AG08395 (cell line): ENCODE data around the gene KRAS.
"Not testable (repeated sequence)": the region's sequence is repeated elsewhere in the genome, so short reads cannot be mapped to it uniquely, and the experiment has no call there.

Source experiments
- DNase-seq: peaks from one replicate; pipeline ENCODE4 v3.0.0; 2012; ENCODE audit warnings: mixed read lengths, low spot score

KRAS gene

DNA sequence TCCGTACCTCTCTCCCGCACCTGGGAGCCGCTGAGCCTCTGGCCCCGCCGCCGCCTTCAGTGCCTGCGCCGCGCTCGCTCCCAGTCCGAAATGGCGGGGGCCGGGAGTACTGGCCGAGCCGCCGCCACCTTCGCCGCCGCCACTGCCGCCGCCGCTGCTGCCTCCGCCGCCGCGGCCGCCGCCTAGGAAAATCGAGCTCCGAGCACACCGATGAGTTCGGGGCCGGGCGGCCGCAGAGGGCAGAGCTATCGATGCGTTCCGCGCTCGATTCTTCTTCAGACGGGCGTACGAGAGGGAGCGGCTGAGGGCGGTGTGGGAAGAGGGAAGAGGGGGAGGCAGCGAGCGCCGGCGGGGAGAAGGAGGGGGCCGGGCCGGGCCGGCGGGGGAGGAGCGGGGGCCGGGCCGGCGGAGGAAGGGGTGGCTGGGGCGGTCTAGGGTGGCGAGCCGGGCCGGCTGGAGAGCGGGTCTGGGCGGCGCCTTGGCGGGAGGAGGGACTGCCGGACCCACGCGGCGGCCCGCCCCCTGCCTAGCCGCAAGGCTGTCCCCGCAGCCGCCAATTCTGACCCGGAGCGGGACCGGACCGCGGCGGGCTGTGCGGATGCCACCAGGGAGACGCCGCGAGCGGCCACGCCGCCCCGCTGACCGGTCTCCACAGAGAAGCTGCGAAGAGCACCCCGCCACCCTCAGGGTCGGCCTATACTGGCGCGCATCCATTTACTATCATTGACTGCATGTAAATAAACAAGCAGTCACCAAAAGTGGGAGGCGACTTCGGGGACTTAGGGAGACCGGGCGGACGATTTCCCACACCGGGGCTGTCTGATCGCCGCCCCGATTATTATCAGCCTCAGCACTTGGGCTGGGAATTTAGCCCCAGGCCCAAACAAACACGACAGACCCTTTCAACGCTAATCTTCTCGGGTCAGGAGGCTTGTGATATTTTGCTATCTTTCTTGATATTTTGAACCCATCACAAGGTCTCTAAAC lies at the start of gene KRAS:
TSS of gene KRAS (minus strand) at position 186 of the 987 bp plus-strand sequence.
- DNase-seq: peak; percentile 94

DNA sequence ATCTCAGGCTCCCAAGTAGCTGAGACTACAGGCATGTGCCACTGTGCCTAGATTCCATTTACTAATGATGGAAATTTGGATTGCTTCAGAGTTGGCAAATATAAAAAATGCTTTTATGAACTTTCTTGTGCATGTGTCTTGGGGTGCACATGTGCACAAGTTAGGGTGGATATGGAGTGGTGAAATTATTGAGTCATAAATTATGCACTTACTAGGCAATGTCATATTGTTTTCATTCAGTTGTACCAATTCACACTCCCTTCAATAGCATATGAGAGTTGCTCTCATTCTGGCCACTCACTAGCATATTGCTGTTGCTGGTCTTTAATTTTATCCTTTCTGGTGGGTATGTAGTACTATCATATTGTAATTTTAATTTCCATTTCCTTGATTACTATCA lies 45.7 kb upstream of the KRAS start:
- DNase-seq: no peak

GRCh38 chr12:25295361-25295760 lies 44.6 kb upstream of the KRAS start:
- DNase-seq: no peak

DNA sequence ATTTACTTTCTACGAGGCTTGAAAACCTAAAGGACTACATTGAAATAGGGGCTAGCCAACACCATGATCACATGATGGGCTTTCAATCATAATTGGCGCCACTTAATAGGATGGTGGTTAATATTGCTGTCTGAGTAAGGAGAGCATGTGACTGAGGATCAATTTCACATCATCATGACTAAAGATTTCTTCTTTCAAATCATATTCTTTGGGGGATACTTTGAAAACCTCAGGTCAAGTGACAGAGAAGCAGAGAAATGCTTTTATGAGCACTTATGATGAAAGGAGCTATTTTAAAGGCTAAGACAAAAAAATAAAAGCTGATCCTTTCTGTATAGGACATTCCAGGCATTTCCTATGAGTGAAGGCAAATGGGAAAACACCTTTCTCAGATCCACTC lies 42.9 kb upstream of the KRAS start:
- DNase-seq: no peak

- DNase-seq: not testable (repeated sequence)
These were observed 42.1 kb upstream of the KRAS start for GRCh38 chr12:25292810-25293221.

DNA sequence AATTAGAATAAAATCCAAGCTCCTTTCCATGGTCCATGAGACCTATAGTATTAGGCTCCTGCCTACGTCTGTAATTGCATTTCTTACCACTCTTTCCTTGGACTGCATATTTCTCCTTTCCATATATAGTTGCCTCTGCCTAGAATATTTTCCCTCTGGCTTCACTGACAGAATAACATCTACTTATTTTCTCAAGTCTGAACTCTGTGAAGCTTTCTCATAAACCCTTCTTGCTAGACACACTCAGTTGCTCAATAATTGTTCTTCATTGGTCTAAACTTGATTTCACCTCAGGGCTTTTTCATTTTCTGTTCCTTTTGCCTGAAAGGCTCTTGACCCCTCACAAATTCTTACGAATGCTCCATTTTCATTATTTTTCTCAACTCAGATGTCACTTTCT lies 36.9 kb upstream of the KRAS start:
- no peak for DNase-seq

DNA sequence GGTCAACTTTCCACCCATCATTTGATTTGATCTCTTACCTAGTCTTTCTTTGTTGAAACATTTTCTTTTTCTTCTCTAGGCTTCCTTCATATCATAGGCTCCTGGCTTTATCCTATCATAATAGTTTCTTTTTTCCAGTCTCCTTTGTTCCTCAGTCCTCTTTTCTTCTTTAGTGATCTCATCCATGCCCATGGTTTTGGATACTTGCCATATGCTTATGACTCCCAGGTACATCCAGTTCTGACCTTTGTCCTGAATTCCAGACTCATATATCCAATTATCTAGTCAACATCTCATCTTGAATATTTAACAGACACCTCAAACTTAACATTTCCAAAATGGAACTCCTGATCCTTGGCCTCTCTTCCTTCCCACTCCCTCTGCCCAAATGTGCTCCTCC lies 36.1 kb upstream of the KRAS start:
- DNase-seq: no peak

DNA sequence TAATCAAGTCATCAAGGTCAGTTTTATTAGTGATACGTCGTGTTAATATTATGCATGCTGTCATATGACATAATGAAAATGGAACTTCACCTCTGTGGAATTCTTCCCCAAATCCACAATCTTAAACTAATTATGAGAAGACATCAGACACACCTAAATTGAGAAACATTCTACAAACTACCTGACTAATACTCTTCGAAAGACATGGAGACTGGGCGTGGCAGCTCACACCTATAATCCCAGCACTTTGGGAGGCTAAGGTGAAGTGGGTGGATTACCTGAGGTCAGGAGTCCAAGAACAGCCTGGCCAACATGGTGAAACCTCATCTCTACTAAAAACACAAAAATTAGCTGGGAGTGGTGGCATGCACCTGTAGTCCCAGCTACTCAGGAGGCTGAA lies 33.3 kb upstream of the KRAS start:
- no peak for DNase-seq

- DNase-seq: no peak
These were observed 32.3 kb upstream of the KRAS start for GRCh38 chr12:25283006-25283405.

- DNase-seq: no peak
These were observed 29.4 kb upstream of the KRAS start for GRCh38 chr12:25280082-25280481.

DNA sequence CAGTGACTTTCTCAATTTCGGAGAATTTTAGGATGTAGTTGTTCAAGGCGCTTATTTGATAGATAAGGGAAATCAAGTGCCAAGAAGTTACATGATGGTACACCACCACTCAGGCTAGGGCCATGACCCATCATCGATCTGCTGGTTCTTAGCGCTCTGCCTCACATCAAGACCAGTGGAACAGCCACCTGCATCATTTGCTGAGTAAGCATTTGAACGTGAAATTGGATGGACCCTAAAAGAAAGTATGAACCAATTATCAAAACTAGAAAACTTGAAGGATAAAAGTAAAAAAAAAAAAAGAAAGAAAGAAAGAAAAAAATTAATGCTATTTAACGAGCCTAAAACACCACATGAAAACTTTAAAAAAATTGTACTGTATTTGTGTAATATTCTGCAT lies 27.5 kb upstream of the KRAS start:
- no peak for DNase-seq

DNA sequence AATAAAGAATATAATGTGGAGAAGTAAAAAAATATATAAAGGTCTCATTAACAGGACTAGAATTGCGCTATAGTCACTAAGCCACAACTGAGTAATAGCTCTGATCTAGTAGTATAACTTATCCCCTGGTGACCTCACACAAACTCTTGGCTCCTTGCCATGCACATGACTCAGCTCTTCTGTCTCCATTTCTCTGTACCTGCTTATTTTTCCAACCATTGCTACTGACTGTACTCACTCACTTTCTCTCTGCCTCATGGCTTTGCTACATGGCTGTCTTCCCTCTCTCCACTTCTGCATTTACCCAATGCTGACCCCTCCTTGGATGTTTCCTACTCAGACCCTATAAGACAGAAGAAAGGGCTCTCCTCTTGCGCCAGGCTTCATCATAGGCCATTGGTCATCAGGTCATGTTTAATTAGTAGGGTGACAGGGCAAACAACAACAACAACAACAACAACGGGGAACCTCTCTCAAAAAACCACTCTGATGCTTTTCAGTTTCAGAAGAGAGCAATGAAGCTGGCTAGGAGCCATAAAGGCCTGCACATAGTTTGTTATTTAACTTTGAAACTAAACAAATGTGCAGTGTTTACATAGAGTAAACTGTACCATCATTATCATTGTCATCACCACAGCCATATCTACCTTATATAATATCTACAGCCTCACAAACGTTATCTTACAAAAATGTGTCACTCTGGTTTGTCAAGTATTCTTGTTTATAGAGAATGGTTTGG lies 25.6 kb upstream of the KRAS start:
- DNase-seq: peak; percentile 50

GRCh38 chr12:25271486-25272098 lies 20.9 kb upstream of the KRAS start:
- DNase-seq: no peak

DNA sequence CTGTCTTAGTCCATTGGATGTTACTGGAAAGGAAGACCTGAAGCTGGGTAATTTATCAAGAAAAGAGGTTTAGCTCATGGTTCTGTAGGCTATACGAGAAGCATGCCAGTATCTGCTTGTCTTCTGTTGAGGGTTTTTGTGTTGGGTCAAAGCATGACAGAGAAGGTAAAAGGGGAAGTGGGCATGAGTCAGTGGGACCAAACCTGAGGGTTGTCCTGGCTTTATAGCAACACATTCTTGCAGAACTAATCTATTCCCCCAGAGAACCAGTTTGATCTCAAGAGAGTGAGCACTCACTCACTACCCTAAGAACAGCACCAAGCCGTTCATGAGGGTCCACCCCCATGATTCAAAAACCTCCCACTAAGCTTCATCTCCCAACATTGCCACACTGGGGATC lies 19.0 kb upstream of the KRAS start:
- no peak for DNase-seq

DNA sequence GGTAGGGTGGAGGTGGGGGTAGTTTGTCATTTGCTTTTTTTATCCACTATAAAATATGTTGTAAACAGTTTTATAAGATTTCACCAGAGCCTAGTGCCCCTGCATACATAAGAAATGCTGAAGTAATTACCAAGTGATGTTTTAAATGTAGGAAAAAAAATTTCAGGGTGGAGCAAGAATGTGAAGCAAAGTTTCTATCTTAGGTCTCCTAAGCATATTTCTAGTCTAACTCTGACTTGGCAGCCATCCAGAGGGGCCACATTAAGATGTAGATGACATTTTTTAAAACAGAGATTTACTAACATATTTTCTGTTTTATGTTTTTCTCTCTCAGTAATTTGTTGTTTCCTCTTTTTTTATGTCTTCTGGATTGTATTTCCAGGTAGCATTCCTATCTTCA lies 15.8 kb upstream of the KRAS start:
- DNase-seq: no peak

GRCh38 chr12:25264862-25265261 lies 14.1 kb upstream of the KRAS start:
- no peak for DNase-seq

GRCh38 chr12:25264114-25264513 lies 13.4 kb upstream of the KRAS start:
- DNase-seq: no peak

DNA sequence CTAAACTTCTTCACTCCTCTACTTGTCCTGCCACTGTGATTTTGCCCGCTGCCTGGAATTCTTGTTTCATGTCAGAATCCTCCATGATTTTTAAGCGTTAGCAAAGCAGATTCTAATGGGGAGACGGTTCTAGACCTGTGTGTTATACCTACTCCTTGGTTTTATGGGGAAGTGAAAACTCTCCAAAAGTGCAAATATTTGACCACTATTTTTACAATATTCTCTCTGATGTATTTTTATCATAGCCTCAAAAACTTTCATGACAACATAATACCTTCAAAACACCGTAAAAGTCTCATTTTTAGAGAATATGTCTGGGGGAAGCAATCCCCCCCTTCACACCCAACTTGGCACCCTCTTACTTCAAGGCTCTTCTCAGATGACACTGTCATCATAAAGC lies 12.9 kb upstream of the KRAS start:
- DNase-seq: no peak

- DNase-seq: no peak
These were observed 11.8 kb upstream of the KRAS start for GRCh38 chr12:25262389-25263074.

- DNase-seq: no peak
These were observed 7.0 kb upstream of the KRAS start for GRCh38 chr12:25257590-25258324.

DNA sequence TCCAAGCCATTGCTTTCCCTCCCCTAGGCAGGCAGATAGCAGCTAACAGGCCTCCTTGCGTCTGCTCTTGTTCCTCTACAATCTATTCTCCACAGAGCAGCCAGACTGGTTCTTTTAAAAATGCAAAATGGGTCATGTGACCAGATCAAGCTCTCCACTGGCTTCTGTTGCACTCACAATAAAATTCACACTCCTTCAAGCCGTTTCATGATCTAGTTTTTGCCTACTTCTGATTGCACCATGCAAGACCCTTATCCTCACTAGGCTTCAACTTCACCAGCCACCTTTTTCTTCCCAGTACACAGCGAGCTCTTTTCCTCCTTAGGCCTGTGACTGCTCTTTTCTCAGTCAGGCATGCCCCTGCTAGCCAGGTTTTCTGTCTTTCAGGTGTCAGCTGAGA lies 6.1 kb upstream of the KRAS start:
- DNase-seq: no peak
